Keratinocyte (primary cell): ENCODE results near the gene ADCY7.

ENCODE experiments used
- EZH2 ChIP-seq: IDR thresholded peaks from one replicate; pipeline ENCODE4 v1.6.1; 2012; ENCODE audit warnings: inconsistent platforms, mild to moderate bottlenecking, low read length, moderate library complexity
- TF ChIP-seq, protein P1 (sequence below), 3 experiments: IDR thresholded peaks in 1 of 3; conservative IDR thresholded peaks in 1 of 3; optimal IDR thresholded peaks in 1 of 3; 2 replicates in 2 of 3; 3 replicates in 1 of 3; pipeline versions ENCODE3 to v1.5.1; 2011; ENCODE audit warnings: low read length in 3 of 3, mild to moderate bottlenecking in 3 of 3, moderate library complexity in 2 of 3, control low read depth in 1 of 3, inconsistent platforms in 1 of 3; ENCODE audit not compliant: insufficient read depth in 2 of 3; ENCODE audit errors: extremely low read depth in 1 of 3

DNA sequence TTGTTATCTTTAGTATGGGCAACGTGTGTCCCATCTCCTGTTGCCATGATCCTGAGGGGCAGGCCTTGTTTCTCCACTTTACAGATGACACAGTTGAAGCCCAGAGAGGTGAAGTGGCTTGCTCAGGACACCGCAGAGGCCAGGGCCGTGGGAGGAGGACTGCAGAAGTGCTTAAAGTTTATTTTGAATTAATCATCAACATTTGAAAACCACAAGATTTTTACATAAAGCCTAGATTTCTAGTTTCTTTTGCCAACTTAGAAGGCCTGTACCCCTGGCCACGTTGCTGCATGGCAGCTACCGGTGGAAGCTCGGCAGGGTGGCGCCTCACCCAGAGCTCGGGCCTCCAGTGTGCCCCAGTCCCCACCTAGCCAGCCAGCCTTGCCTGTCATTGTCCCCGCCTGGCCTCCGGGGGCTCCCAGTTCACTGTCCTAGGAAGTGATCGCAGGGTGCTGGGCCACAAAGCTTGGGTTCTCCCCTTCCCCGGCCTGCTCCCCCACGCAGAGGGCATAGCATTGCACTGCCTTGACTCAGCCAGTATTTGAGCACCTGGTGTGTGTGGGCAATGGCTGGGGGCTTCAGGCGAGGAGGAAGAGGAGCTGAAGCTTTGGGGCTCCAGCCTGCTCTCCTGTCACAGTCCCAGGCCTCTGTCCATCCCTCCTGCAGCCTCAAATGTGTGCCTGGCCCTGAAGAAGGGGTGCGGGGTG is 14.8 kb upstream of the ADCY7 start:
- TF ChIP-seq, protein P1, sequence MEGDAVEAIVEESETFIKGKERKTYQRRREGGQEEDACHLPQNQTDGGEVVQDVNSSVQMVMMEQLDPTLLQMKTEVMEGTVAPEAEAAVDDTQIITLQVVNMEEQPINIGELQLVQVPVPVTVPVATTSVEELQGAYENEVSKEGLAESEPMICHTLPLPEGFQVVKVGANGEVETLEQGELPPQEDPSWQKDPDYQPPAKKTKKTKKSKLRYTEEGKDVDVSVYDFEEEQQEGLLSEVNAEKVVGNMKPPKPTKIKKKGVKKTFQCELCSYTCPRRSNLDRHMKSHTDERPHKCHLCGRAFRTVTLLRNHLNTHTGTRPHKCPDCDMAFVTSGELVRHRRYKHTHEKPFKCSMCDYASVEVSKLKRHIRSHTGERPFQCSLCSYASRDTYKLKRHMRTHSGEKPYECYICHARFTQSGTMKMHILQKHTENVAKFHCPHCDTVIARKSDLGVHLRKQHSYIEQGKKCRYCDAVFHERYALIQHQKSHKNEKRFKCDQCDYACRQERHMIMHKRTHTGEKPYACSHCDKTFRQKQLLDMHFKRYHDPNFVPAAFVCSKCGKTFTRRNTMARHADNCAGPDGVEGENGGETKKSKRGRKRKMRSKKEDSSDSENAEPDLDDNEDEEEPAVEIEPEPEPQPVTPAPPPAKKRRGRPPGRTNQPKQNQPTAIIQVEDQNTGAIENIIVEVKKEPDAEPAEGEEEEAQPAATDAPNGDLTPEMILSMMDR (optimal IDR thresholded peaks at IDR 0.05 in 1 of 3, IDR thresholded peaks at IDR 0.05 in 1 of 3, conservative IDR thresholded peaks at IDR 0.05 in 1 of 3; ENCODE audit: extremely low read depth in 1 of 3, insufficient read depth in 2 of 3, low read length in 3 of 3) = no peak
- no peak for TF ChIP-seq EZH2
